Stimulated activated CD4-positive, alpha-beta T cell treated with anti-CD3 and anti-CD28 coated beads, Interleukin-2, amount 100 ng/mL, for 24 hours (primary cell): ENCODE measurements around the gene TUT7.
"Not testable (repeated sequence)": the region's sequence is repeated elsewhere in the genome, so short reads cannot be mapped to it uniquely, and the experiment has no call there.

ENCODE experiments used
- DNase-seq, 2 donors: peaks; one replicate each; pipeline ENCODE4 v3.0.0-alpha.2; 2020

TUT7 gene

GRCh38 chr9:86350006-86350760 is 4.0 kb downstream of the TUT7 start:
- DNase-seq, result no peak

GRCh38 chr9:86349271-86349670 is 4.9 kb downstream of the TUT7 start:
- no peak for DNase-seq

GRCh38 chr9:86347991-86348390 is 6.2 kb downstream of the TUT7 start:
- no peak for DNase-seq

GRCh38 chr9:86344818-86345217 is 9.4 kb downstream of the TUT7 start:
- no peak for DNase-seq

- DNase-seq, result no peak
Observed at GRCh38 chr9:86342269-86342668, 11.9 kb downstream of the TUT7 start.

- no peak for DNase-seq
Observed at GRCh38 chr9:86341007-86341491, 13.2 kb downstream of the TUT7 start.

- DNase-seq, result no peak
Observed at GRCh38 chr9:86340356-86341006, 13.7 kb downstream of the TUT7 start.

GRCh38 chr9:86337469-86338108 is 16.6 kb downstream of the TUT7 start:
- no peak for DNase-seq

GRCh38 chr9:86336058-86336457 is 18.2 kb downstream of the TUT7 start:
- no peak for DNase-seq

GRCh38 chr9:86333651-86334050 is 20.6 kb downstream of the TUT7 start:
- DNase-seq, result no peak

- DNase-seq, result no peak
Observed at GRCh38 chr9:86330186-86330585, 24.0 kb downstream of the TUT7 start.

- no peak for DNase-seq
Observed at GRCh38 chr9:86329649-86330048, 24.6 kb downstream of the TUT7 start.

GRCh38 chr9:86328156-86328555 is 26.1 kb downstream of the TUT7 start:
- no peak for DNase-seq

GRCh38 chr9:86326536-86326935 is 27.7 kb downstream of the TUT7 start:
- DNase-seq, result no peak

GRCh38 chr9:86324901-86325300 is 29.3 kb downstream of the TUT7 start:
- no peak for DNase-seq

- no peak for DNase-seq
Observed at GRCh38 chr9:86324308-86324707, 29.9 kb downstream of the TUT7 start.

GRCh38 chr9:86322973-86323644 is 31.1 kb downstream of the TUT7 start:
- no peak for DNase-seq

GRCh38 chr9:86321373-86321772 is 32.8 kb downstream of the TUT7 start:
- DNase-seq, result no peak

GRCh38 chr9:86318187-86318586 is 36.0 kb downstream of the TUT7 start:
- no peak for DNase-seq

- DNase-seq, result no peak
Observed at GRCh38 chr9:86315078-86315477, 39.1 kb downstream of the TUT7 start.

GRCh38 chr9:86312959-86313358 is 41.3 kb downstream of the TUT7 start:
- DNase-seq, result not testable (repeated sequence)

GRCh38 chr9:86308687-86309086 is 45.5 kb downstream of the TUT7 start:
- no peak for DNase-seq

GRCh38 chr9:86304236-86304730 is 49.9 kb downstream of the TUT7 start:
- DNase-seq, result no peak
